PC-9 (cell line): ENCODE data around the gene ERMP1. TPM values are rescaled to one million over a fixed set of nuclear protein-coding genes. Genes with fewer than 3 reads are reported as not detected.

ENCODE experiments used
- BruUV-seq: library from RNA; stranded (reverse); fragments of 400-500 nt; replicated peaks from 2 replicates; lab custom pipeline; 2021; lab: Mats Ljungman, UMichigan
- CTCF ChIA-PET: fragments of 300-600 bp; sonication (Branson Sonifier 250); formaldehyde crosslinking; loops from one replicate; lab custom pipeline; 2022; ENCODE audit warnings: antibody characterized with exemption; lab: Charles Lee
- POLR2A ChIA-PET: fragments of 300-600 bp; sonication (Branson Sonifier 250); formaldehyde crosslinking; loops from one replicate; lab custom pipeline; 2022; ENCODE audit warnings: antibody characterized with exemption; ENCODE audit not compliant: unreplicated experiment; lab: Charles Lee
- DNase-seq, 2 experiments: peaks; one replicate each; pipeline versions ENCODE4 v3.0.0 to v3.0.0-alpha.2; 2015 to 2022; ENCODE audit warnings: mixed read lengths in 1 of 2
- H2AFZ ChIP-seq: fragments of 200-600 bp; sonication (generic); 2 replicates; pipeline ENCODE4 v1.8.1; 2017; ENCODE audit warnings: antibody characterized with exemption
- H3F3A ChIP-seq: fragments of 200-600 bp; sonication (generic); 2 replicates; pipeline ENCODE4 v1.8.1; 2017; ENCODE audit warnings: antibody characterized with exemption, mild to moderate bottlenecking, low read depth; ENCODE audit not compliant: insufficient read depth
- H3K27ac ChIP-seq: fragments of 200-600 bp; sonication (generic); 2 replicates; pipeline ENCODE4 v1.6.1; 2016; ENCODE audit warnings: mixed run types
- H3K27me3 ChIP-seq: fragments of 200-600 bp; sonication (generic); 2 replicates; pipeline ENCODE4 v1.6.1; 2016; ENCODE audit warnings: low read depth, mixed run types; ENCODE audit not compliant: insufficient read depth
- H3K36me3 ChIP-seq: fragments of 200-600 bp; sonication (generic); 2 replicates; pipeline ENCODE4 v1.6.1; 2016; ENCODE audit warnings: low read depth, mixed run types
- H3K4me1 ChIP-seq: fragments of 200-600 bp; sonication (generic); replicated peaks from 2 replicates; pipeline ENCODE4 v1.6.1; 2016; ENCODE audit warnings: mixed run types; ENCODE audit not compliant: insufficient read depth
- H3K4me2 ChIP-seq: fragments of 200-600 bp; sonication (generic); 2 replicates; pipeline ENCODE4 v1.6.1; 2017; ENCODE audit warnings: mixed run types
- H3K4me3 ChIP-seq: fragments of 200-600 bp; sonication (generic); 2 replicates; pipeline ENCODE4 v1.6.1; 2016; ENCODE audit warnings: mixed run types
- H3K79me2 ChIP-seq: fragments of 200-600 bp; sonication (generic); 2 replicates; pipeline ENCODE4 v1.6.1; 2017; ENCODE audit warnings: low read depth, mixed run types
- H3K9me2 ChIP-seq: fragments of 200-600 bp; sonication (generic); 2 replicates; pipeline ENCODE4 v1.8.1; 2017; ENCODE audit warnings: mild to moderate bottlenecking; ENCODE audit not compliant: insufficient read depth
- H3K9me3 ChIP-seq: fragments of 200-600 bp; sonication (generic); 2 replicates; pipeline ENCODE4 v1.8.1; 2016; ENCODE audit warnings: low read depth; ENCODE audit not compliant: insufficient read depth
- H4K20me1 ChIP-seq: fragments of 200-600 bp; sonication (generic); 2 replicates; pipeline ENCODE4 v1.8.1; 2017; ENCODE audit not compliant: insufficient read depth
- CTCF ChIP-seq: fragments of 200-600 bp; sonication (generic); conservative IDR thresholded peaks from 2 replicates; pipeline ENCODE4 v1.6.1; 2017; ENCODE audit warnings: mixed run types, antibody characterized with exemption, mild to moderate bottlenecking, moderate library complexity
- EZH2 ChIP-seq: fragments of 200-600 bp; sonication (generic); IDR thresholded peaks from 2 replicates; pipeline ENCODE4 v1.8.0; 2017; ENCODE audit warnings: antibody characterized with exemption, low read depth
- intact Hi-C: fragments of 100-400 bp; cut with micrococcal nuclease; formaldehyde crosslinking; loops from one replicate; pipeline ENCODE4 v1.10.0; 2022; ENCODE audit not compliant: unreplicated experiment
- total RNA-seq: library from RNA; stranded (reverse); gene quantifications from 2 replicates; pipeline ENCODE4 v1.2.3, GENCODE V29; 2021

ERMP1 gene
- total RNA-seq, 1 experiment from 2014 or later: 51.0 TPM

GRCh38 chr9:5778805-5779204 lies 54.1 kb downstream of the ERMP1 start:
- H3K9me2 ChIP-seq: no peaks in the 10 kb centered on the region
- no peak overlapping the region for H3K4me2 ChIP-seq
- H3K4me1 ChIP-seq: no peaks in the 10 kb centered on the region
- H2AFZ ChIP-seq: no peak overlapping the region
- H3F3A ChIP-seq: peaks cover 11% of the 10 kb centered on the region; the same call in 1 of the 2 replicates
- no peaks in the 10 kb centered on the region for H3K27me3 ChIP-seq
- H3K36me3 ChIP-seq: peaks cover 30% of the 10 kb centered on the region
- no peak for DNase-seq
- intact Hi-C loops: no loop called here
- BruUV-seq: no TSS peak
- H3K79me2 ChIP-seq: 0 out of 2 replicates have a peak, but pooled peaks cover 8% of the 10 kb centered on the region
- H3K9me3 ChIP-seq: no peaks in the 10 kb centered on the region; the same call in 1 of the 2 replicates
- TF ChIP-seq CTCF (no peak), EZH2 (no peak)
- H3K27ac ChIP-seq: no peak overlapping the region
- POLR2A ChIA-PET: no interaction called here
- CTCF ChIA-PET: no interaction called here
- no peaks in the 10 kb centered on the region for H4K20me1 ChIP-seq
- no peak overlapping the region for H3K4me3 ChIP-seq

GRCh38 chr9:5773324-5773999 lies 59.5 kb downstream of the ERMP1 start:
- no TSS peak for BruUV-seq
- intact Hi-C loops: no loop called here
- CTCF ChIA-PET: no interaction called here

More at GRCh38 chr9:5773324-5773999, 59.5 kb downstream of the ERMP1 start:
- H3K9me3 ChIP-seq: no peaks in the 10 kb centered on the region
- no peak overlapping the region for H2AFZ ChIP-seq
- H3K4me3 ChIP-seq: no peak overlapping the region
- peaks cover 9% of the 10 kb centered on the region for H3K36me3 ChIP-seq
- peaks cover 11% of the 10 kb centered on the region; the same call in 1 of the 2 replicates for H3F3A ChIP-seq
- no peak for DNase-seq
- no peak for TF ChIP-seq CTCF
- TF ChIP-seq EZH2: no peak
- no peaks in the 10 kb centered on the region for H4K20me1 ChIP-seq
- H3K79me2 ChIP-seq: no peaks in the 10 kb centered on the region
- H3K27ac ChIP-seq: no peak overlapping the region
- no peak overlapping the region for H3K4me2 ChIP-seq
- no peaks in the 10 kb centered on the region for H3K4me1 ChIP-seq
- POLR2A ChIA-PET: no interaction called here
- no peaks in the 10 kb centered on the region for H3K27me3 ChIP-seq
- no peaks in the 10 kb centered on the region for H3K9me2 ChIP-seq
